GOT3 (cell line): Measurements from ENCODE around the gene ARHGEF2.
"Not testable (repeated sequence)": the region's sequence is repeated elsewhere in the genome, so short reads cannot be mapped to it uniquely, and the experiment has no call there.

Experiments
- DNase-seq: peaks from one replicate; lab custom pipeline; 2025; ENCODE audit warnings: mixed read lengths; lab: John Stamatoyannopoulos, UW

ARHGEF2 gene

GRCh38 chr1:155990005-155990739 is 11.8 kb upstream of the ARHGEF2 start:
- no peak for DNase-seq

GRCh38 chr1:155989242-155990004 is 11.1 kb upstream of the ARHGEF2 start:
- DNase-seq: no peak

- DNase-seq: not testable (repeated sequence)
Measured at GRCh38 chr1:155984903-155985645, 6.7 kb upstream of the ARHGEF2 start.

GRCh38 chr1:155984341-155984740 is 6.0 kb upstream of the ARHGEF2 start:
- DNase-seq: no peak

- peak; percentile 79 for DNase-seq
Measured at GRCh38 chr1:155983191-155984024, 5.1 kb upstream of the ARHGEF2 start.

- no peak for DNase-seq
Measured at GRCh38 chr1:155982106-155982505, 3.8 kb upstream of the ARHGEF2 start.

GRCh38 chr1:155981266-155982088 is 3.1 kb upstream of the ARHGEF2 start:
- no peak for DNase-seq

- DNase-seq: no peak
Measured at GRCh38 chr1:155979597-155980343, 1.4 kb upstream of the ARHGEF2 start.

- DNase-seq: no peak
Measured at GRCh38 chr1:155978973-155979429, 654 bp upstream of the ARHGEF2 start.

GRCh38 chr1:155977690-155978324 is 540 bp downstream of the ARHGEF2 start:
- DNase-seq: no peak

- no peak for DNase-seq
Measured at GRCh38 chr1:155976913-155977689, 1.2 kb downstream of the ARHGEF2 start.

GRCh38 chr1:155976062-155976912 is 2.1 kb downstream of the ARHGEF2 start:
- DNase-seq: no peak

- no peak for DNase-seq
Measured at GRCh38 chr1:155975375-155976061, 2.8 kb downstream of the ARHGEF2 start.

- DNase-seq: no peak
Measured at GRCh38 chr1:155974208-155975115, 3.9 kb downstream of the ARHGEF2 start.

- no peak for DNase-seq
Measured at GRCh38 chr1:155973723-155974122, 4.6 kb downstream of the ARHGEF2 start.
